G401 (cell line): ENCODE measurements around the gene SLC36A3. TPM values are rescaled to one million over a fixed set of nuclear protein-coding genes. Genes with fewer than 3 reads are reported as not detected.

Experiments used
- DNase-seq: peaks from one replicate; pipeline ENCODE4 v3.0.0-alpha.2; 2015; ENCODE audit warnings: low spot score
- in situ Hi-C: cut with HindIII; loops from 2 replicates; pipeline ENCODE4 v1.10.0; 2016; ENCODE audit warnings: low sequenced_read_pairs, mixed read lengths
- total RNA-seq: library from RNA; depleted of rRNA; stranded (reverse); fragments of >200 nt; shearing (Covaris generic); gene quantifications from 2 replicates; pipeline ENCODE4 v1.2.3, GENCODE V29; 2014; rRNA removed

The SLC36A3 gene
- not detected in 2 replicates for total RNA-seq

DNA sequence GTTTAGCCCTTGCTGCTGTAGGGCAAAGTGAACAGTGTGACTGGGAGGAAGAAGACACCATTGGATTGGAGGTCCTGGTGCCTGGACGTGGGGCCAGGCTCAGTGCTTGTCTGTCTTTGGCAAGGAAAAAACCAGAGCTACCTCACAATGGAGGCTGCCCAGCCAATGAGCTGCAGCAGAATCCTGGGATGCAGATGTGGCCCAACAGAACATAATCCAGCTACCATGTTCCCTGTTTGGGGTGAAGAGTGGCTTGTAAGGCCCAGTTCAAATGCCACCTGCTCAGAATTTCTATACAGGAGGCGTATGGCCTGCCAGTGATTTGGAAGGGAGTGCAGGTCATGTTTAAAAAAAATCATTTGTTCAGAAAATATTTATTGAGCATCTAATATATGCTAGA, at the start of gene SLC36A3:
Gene SLC36A3, minus strand, starts transcription at position 101 of the 400 bp plus-strand sequence. CDS start 412 bp downstream, outside the sequence.
- in situ Hi-C loops, result no loop called here
- no peak for DNase-seq

- DNase-seq, result no peak
- in situ Hi-C loops, result no loop called here
Measured at GRCh38 chr5:151351671-151352070, 48.1 kb upstream of the SLC36A3 start.

DNA sequence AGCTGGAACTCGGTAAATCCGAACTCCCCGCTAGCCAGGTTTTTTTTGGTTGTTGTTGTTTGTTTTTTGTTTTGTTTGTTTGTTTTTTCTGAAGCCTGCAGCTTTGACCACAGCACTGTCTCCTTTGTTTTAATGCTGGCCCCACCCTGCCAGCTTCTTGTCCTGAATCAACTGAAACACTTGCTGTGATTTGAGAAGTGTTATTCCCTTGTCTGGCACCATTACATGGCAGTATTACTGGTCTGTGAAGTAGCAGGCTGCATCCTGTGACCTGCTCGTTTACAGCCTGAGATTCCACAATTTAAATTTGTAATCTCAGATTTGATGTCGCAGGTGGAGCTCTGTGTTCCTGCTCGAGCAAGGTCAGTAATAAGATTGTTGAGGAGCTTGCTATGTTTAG, 45.2 kb upstream of the SLC36A3 start:
- in situ Hi-C loops, result no loop called here
- no peak for DNase-seq

- no peak for DNase-seq
- in situ Hi-C loops, result no loop called here
Measured at GRCh38 chr5:151347369-151347768, 43.8 kb upstream of the SLC36A3 start, which contains the start of gene SLC36A2. Gene SLC36A2, minus strand, starts transcription at chr5:151347559. Its CDS starts 99 bp downstream, at chr5:151347460.

GRCh38 chr5:151345808-151346478, 42.4 kb upstream of the SLC36A3 start:
- in situ Hi-C loops, result no loop called here
- no peak for DNase-seq

DNA sequence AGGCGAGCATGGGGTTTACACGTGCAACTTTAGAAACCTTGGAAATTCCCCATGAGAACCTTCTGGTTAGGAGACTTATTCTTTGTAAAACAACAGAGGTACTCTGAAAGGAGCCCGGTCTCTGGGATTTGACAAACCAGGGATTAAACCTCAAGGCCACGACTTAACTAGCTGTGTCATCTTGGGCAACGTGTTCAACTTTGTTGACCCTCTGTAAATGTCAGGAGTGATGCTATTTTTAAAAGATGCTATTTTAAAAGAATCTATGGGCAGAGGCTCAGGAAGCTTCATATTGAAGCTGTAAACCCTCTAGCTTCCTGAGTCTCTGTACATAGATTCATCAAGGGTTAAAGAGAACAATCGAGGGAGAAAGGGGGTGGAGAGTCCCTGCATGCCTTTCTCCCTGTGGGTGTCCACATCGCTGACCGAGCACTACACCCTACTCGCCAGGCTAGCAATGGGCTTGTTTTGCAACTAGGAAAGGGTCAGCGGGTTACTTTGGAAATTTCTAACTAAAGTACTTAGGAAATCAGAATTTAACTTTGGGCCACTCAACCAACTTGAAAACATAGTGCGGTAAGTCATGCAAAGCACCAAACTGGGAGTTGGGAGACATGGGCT, 41.7 kb upstream of the SLC36A3 start:
- in situ Hi-C loops, result no loop called here
- no peak for DNase-seq

- in situ Hi-C loops, result no loop called here
- DNase-seq, result no peak
Measured at GRCh38 chr5:151344088-151344487, 40.5 kb upstream of the SLC36A3 start.

DNA sequence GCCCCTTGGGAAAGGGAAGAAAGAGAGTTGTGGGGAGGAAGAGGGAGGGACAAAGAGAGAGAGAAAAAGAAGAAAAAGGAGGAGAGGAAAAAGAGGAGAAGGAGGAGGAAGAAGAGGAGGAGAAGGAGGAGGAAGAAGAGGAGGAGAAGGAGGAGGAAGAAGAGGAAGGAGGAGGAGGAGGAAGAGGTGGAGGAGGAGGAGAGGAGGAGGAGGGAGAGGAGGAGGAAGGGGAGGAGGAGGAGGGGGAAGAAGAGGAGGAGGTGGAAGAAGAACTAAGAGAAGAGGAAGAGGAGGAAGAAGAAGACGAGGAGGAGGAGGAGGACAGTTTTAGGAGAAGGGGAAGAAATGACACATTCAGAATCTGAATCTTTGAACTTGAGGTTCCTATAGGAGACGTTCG, 36.4 kb upstream of the SLC36A3 start:
- no peak for DNase-seq
- in situ Hi-C loops, result no loop called here

DNA sequence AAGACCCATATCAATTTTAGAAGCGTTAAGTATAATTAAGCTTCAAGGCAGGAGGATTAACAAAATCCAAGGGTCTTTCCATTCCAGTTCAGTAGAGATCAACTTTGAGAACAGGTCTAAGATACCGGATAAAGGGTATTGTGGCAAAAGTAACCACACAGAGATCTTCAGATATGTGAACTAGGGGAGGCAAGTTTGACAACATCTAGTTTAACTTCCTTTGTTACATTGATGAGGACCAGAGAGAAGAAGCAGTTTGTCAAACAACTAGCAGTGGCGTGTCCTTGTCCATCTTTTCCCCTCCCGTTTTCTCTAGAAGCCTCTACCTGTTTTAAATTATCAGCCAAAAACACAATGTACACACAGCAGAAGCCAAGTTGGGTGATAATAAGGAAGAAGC, 35.2 kb upstream of the SLC36A3 start:
- in situ Hi-C loops, result no loop called here
- DNase-seq, result no peak

- in situ Hi-C loops, result no loop called here
- no peak for DNase-seq
Measured at GRCh38 chr5:151332857-151333256, 29.3 kb upstream of the SLC36A3 start.

DNA sequence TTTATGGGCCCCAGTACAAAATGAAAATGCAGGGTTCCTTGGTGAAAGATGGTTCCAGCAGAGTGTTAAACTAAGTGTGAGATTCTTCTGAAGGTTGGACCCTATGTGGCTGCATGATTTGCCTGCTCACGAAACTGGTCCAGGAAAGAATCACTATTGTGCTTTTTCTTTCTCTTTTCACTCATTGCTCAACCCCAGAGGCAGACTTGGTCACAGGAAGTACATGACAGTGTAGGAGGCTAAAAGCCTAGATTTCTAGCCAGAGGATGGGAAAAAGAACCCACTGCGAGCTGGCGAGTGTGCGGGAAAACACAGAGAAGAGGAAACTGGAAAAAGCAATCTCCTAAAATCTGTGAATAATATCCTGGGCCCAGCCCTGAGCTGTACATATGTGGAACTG, 25.2 kb upstream of the SLC36A3 start:
- in situ Hi-C loops, result no loop called here
- no peak for DNase-seq

DNA sequence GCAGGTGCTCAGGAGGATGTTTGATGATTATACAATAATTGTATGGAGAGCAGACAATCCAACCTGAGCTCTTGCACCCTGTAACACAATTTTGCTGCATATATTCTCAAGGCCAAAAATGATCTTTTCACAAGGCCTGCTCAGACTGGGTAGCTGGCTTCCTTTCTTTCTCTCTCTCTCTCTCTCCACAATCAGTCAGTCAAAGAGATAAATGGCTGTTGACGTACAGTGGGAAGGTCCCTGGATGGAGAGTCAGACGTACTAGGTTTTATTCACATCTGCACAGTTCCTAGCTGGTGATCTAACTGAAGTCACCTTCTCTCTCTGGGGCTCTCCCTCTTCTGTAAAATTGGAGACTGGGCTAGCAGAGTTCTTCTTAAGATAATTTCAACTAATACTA, 24.0 kb upstream of the SLC36A3 start:
- DNase-seq, result no peak
- in situ Hi-C loops, result no loop called here

GRCh38 chr5:151326266-151326665, 22.7 kb upstream of the SLC36A3 start:
- no peak for DNase-seq
- in situ Hi-C loops, result no loop called here

GRCh38 chr5:151320481-151320880, 16.9 kb upstream of the SLC36A3 start:
- in situ Hi-C loops, result no loop called here

DNA sequence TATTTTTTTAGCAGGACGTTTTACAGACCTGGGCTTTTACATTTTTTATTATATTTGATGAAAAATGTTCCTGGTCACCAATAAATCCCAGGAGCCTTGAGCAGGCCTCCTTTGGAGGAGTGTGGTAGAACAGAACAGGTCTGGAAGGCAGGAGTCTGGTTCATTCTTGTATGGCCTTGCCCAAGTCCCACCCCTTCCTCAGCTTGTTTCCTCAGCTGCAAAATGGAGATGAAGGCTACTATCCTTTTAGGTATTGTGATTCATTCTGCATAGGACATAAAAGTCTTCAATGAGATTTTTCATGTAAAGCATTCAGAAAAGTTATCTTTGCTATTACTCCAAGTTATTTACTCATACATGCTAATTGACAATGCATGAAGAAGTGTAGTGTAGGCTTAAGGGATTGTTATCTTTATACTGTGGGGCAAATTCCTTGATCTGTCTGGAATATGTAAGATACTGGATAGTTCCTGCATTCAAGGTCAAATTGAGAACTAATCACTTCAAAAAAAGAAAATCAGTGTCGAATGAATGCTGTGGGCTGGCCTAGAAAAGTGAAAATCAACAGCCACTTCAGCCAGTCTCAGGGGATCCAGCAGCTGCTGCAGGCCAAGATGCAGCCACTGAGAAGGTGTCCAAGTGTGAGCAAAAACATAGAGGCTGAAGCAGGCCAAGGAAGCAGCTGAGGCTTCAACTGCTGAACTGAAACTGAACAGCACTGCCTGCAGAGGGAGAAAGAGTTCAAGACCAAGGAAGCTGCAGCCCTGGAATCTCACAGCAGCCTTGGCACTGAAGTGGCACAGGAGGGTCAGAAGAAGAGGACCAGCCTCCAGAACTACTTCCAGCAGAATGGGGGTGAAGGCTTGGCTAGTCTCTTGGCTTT, 15.5 kb upstream of the SLC36A3 start:
- peak; percentile 39 for DNase-seq
- in situ Hi-C loops, result no loop called here

More at GRCh38 chr5:151320481-151320880, 16.9 kb upstream of the SLC36A3 start:
- no peak for DNase-seq

DNA sequence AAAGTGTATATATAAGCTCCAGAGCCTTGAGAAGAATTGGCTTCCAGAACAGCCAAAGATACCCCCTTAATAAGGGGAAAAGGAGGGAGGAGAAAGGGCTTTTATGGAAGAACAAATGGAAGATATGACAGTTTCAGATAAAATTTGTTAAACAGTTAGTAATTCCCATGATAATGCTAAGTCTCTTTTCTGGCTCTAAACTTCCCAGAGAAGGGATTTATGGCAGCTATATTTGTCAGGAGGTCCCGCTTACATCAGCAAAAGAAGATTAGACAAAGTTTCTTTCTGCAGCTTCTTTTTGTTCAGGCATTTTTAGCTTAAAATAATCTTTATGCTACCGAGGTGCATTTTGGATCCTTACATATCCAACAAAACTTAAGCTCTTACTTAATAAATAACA, 14.3 kb upstream of the SLC36A3 start:
- in situ Hi-C loops, result no loop called here
- no peak for DNase-seq

DNA sequence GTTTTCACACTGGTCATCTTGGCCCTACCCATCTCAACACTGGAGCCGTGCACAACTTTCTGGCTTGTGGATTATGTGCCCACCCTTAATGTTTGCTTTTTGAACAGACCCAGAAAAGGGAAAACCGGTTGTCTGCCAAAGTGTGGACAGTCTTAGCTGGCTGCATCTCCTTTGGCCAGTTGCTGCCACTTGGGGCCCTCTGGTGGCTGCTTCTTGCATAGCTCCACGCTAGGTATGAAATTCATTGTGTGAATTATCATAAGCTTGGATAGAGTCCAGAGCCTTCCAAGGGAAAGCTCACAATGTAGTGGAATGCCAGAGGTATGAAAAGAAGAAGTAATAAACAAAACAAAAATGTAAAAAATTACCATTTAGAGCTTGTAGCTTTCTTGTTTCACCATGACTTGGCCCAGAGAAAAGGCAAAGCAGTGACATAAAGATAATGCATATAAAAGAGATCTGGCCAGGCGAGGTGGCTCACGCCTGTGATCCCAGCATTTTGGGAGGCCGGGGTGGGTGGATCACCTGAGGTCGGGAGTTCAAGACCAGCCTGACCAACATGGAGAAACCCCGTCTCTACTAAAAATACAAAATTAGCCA, 12.5 kb upstream of the SLC36A3 start:
- DNase-seq, result peak; percentile 89
- in situ Hi-C loops, result no loop called here

GRCh38 chr5:151313357-151313756, 9.8 kb upstream of the SLC36A3 start:
- DNase-seq, result no peak
- in situ Hi-C loops, result no loop called here

DNA sequence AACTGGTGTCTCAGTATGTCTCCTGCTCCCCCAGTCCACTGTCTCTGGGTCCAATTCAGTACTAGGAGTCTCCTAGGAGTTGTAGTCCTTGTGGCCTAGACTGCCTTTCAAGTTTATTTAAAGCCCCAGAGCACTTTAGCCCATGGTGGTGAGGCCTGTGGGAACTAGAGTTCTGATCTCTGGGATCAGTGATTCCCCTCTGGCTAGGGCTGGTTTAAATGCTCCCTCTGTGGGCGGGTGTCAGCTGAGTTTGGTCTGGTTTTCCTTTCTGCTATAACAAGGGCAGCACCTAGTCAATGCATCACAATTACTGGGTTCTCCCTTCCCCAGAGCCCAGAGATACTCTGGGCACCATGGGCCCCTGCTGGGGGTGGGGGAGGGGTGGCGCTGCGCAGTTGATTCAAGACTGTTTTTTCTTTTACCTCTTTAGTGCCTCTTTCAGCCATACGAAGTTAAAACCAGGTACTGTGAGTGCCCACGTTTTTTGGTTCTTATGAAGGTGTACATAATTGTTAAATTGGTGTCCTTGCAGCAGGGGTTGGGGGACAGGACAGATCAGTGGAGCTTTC, 9.3 kb upstream of the SLC36A3 start:
- in situ Hi-C loops, result no loop called here
- DNase-seq, result no peak
